Colonic mucosa (tissue), 4 donors: ENCODE data around the gene TACC2. TPM values are rescaled to one million over a fixed set of nuclear protein-coding genes. Genes with fewer than 3 reads are reported as not detected.

ENCODE experiments used
- DNase-seq: peaks from one replicate; pipeline ENCODE4 v3.0.0-alpha.2; 2020
- H3K27ac ChIP-seq: fragments of 200-600 bp; one replicate; pipeline ENCODE4 v1.8.0; 2021
- H3K27me3 ChIP-seq: fragments of 200-600 bp; one replicate; pipeline ENCODE4 v1.8.0; 2021
- H3K36me3 ChIP-seq: fragments of 200-600 bp; one replicate; pipeline ENCODE4 v1.8.0; 2021
- H3K4me1 ChIP-seq: fragments of 200-600 bp; one replicate; pipeline ENCODE4 v1.8.0; 2021; ENCODE audit warnings: mild to moderate bottlenecking
- H3K4me3 ChIP-seq: fragments of 200-600 bp; one replicate; pipeline ENCODE4 v1.8.0; 2021
- H3K9ac ChIP-seq, 2 donors: one replicate each; pipeline ENCODE4 v1.7.0; 2013; ENCODE audit warnings: control low read depth in 2 of 2, low read depth in 2 of 2, low read length in 2 of 2
- H3K9me3 ChIP-seq: fragments of 200-600 bp; one replicate; pipeline ENCODE4 v1.8.0; 2021
- CTCF ChIP-seq: fragments of 200-600 bp; IDR thresholded peaks from one replicate; pipeline ENCODE4 v1.8.0; 2022; ENCODE audit warnings: antibody characterized with exemption, mild to moderate bottlenecking
- intact Hi-C: fragments of 100-400 bp; cut with DNase I; formaldehyde crosslinking; loops from one replicate; pipeline ENCODE4 v1.14.1; 2022
- total RNA-seq, 2 donors: library from RNA; stranded (reverse); fragmentation: NEBNext Ultra II Directional in 1 of 2; extraction: Animal tissue kit (Norgen Biotek cat#: 25700) in 1 of 2; gene quantifications; one replicate each; pipeline ENCODE4 v1.2.1, GENCODE V29; 2021
- donor health status: healthy.
- donor health status: DM: no; HTN: no; CAD: no.
- donor health status: DM: no; HTN: no; CAD: no.

The TACC2 gene
- total RNA-seq, 2 donors from 2014 or later = 90.0 to 93.2 TPM

- Histone ChIP-seq H3K9me3 (no peaks in the 10 kb centered on the region), H3K4me1 (no peaks in the 10 kb centered on the region), H3K36me3 (no peaks in the 10 kb centered on the region), H3K27ac (peak overlapping the region; percentile 60), H3K4me3 (no peak overlapping the region), H3K9ac (no peak overlapping the region), H3K27me3 (no peaks in the 10 kb centered on the region)
- no peak for DNase-seq
- no peak for TF ChIP-seq CTCF
- intact Hi-C loops = no loop called here
Measured at GRCh38 chr10:122264436-122264835, 275.5 kb downstream of the TACC2 start.

- H3K36me3 ChIP-seq = no peaks in the 10 kb centered on the region
- intact Hi-C loops = no loop called here
- H3K4me3 ChIP-seq = no peak overlapping the region
- H3K27me3 ChIP-seq = no peaks in the 10 kb centered on the region
- peak overlapping the region; percentile 60 for H3K27ac ChIP-seq
- no peak overlapping the region for H3K9ac ChIP-seq
- H3K4me1 ChIP-seq = no peaks in the 10 kb centered on the region
- no peak for DNase-seq
- no peak for TF ChIP-seq CTCF
- no peaks in the 10 kb centered on the region for H3K9me3 ChIP-seq
Measured at GRCh38 chr10:122264931-122265330, 276.0 kb downstream of the TACC2 start.

GRCh38 chr10:122265896-122266295 is 276.9 kb downstream of the TACC2 start:
- DNase-seq = no peak
- TF ChIP-seq CTCF = no peak
- Histone ChIP-seq H3K4me1 (no peaks in the 10 kb centered on the region), H3K36me3 (no peaks in the 10 kb centered on the region), H3K27me3 (no peaks in the 10 kb centered on the region), H3K27ac (no peak overlapping the region), H3K9me3 (no peaks in the 10 kb centered on the region), H3K9ac (no peak overlapping the region), H3K4me3 (no peak overlapping the region)
- intact Hi-C loops = no loop called here

- H3K36me3 ChIP-seq = no peaks in the 10 kb centered on the region
- DNase-seq = peak; percentile 61
- H3K27ac ChIP-seq = no peak overlapping the region
- TF ChIP-seq CTCF = peak; percentile 92
- no peaks in the 10 kb centered on the region for H3K27me3 ChIP-seq
- intact Hi-C loops = no loop called here
- no peak overlapping the region for H3K4me3 ChIP-seq
- no peak overlapping the region for H3K9ac ChIP-seq
- H3K4me1 ChIP-seq = no peaks in the 10 kb centered on the region
- no peaks in the 10 kb centered on the region for H3K9me3 ChIP-seq
Measured at GRCh38 chr10:122267849-122268737, 279.1 kb downstream of the TACC2 start.

GRCh38 chr10:122269059-122269687 is 280.2 kb downstream of the TACC2 start:
- no peak for TF ChIP-seq CTCF
- no peaks in the 10 kb centered on the region for H3K36me3 ChIP-seq
- H3K9me3 ChIP-seq = no peaks in the 10 kb centered on the region
- no peak overlapping the region for H3K4me3 ChIP-seq
- H3K27me3 ChIP-seq = no peaks in the 10 kb centered on the region
- no peaks in the 10 kb centered on the region for H3K4me1 ChIP-seq
- H3K9ac ChIP-seq = no peak overlapping the region
- intact Hi-C loops = no loop called here
- no peak overlapping the region for H3K27ac ChIP-seq
- no peak for DNase-seq
